GM21529 (cell line): ENCODE measurements around the gene ADAM10.
A peak's percentile ranks its signal among the peaks of the same experiment; 100 is the strongest.
"Not testable (repeated sequence)": the region's sequence is repeated elsewhere in the genome, so short reads cannot be mapped to it uniquely, and the experiment has no call there.

Experiments used
- ATAC-seq: cut with Tn5 transposase; IDR thresholded peaks from one replicate; pipeline ENCODE4 v1.9.1; 2021; ENCODE audit not compliant: unreplicated experiment

The ADAM10 gene

GRCh38 chr15:58677426-58677825 lies 72.1 kb downstream of the ADAM10 start:
- no peak for ATAC-seq

GRCh38 chr15:58676766-58677165 lies 72.7 kb downstream of the ADAM10 start:
- ATAC-seq = no peak

- no peak for ATAC-seq
Measured at GRCh38 chr15:58671186-58671585, 78.3 kb downstream of the ADAM10 start.

GRCh38 chr15:58669108-58669507 lies 80.4 kb downstream of the ADAM10 start:
- no peak for ATAC-seq

- ATAC-seq = no peak
Measured at GRCh38 chr15:58666957-58667356, 82.5 kb downstream of the ADAM10 start.

GRCh38 chr15:58665672-58666071 lies 83.8 kb downstream of the ADAM10 start:
- ATAC-seq = no peak

GRCh38 chr15:58650102-58650501 lies 99.4 kb downstream of the ADAM10 start:
- no peak for ATAC-seq

- no peak for ATAC-seq
Measured at GRCh38 chr15:58649175-58649574, 100.3 kb downstream of the ADAM10 start.

GRCh38 chr15:58643996-58644395 lies 105.5 kb downstream of the ADAM10 start:
- no peak for ATAC-seq

- no peak for ATAC-seq
Measured at GRCh38 chr15:58641660-58642059, 107.8 kb downstream of the ADAM10 start.

- ATAC-seq = no peak
Measured at GRCh38 chr15:58639992-58640391, 109.5 kb downstream of the ADAM10 start.

GRCh38 chr15:58639002-58639756 lies 110.3 kb downstream of the ADAM10 start:
- ATAC-seq = no peak

GRCh38 chr15:58632789-58633188 lies 116.7 kb downstream of the ADAM10 start:
- no peak for ATAC-seq

- ATAC-seq = no peak
Measured at GRCh38 chr15:58631319-58631718, 118.2 kb downstream of the ADAM10 start.

GRCh38 chr15:58629625-58630024 lies 119.9 kb downstream of the ADAM10 start:
- ATAC-seq = no peak

- ATAC-seq = peak; percentile 63
Measured at GRCh38 chr15:58628206-58628947, 121.1 kb downstream of the ADAM10 start.

- no peak for ATAC-seq
Measured at GRCh38 chr15:58627701-58628100, 121.8 kb downstream of the ADAM10 start.

GRCh38 chr15:58627046-58627445 lies 122.5 kb downstream of the ADAM10 start:
- no peak for ATAC-seq

- no peak for ATAC-seq
Measured at GRCh38 chr15:58626378-58626777, 123.1 kb downstream of the ADAM10 start.

GRCh38 chr15:58622877-58623276 lies 126.6 kb downstream of the ADAM10 start:
- ATAC-seq = no peak

- not testable (repeated sequence) for ATAC-seq
Measured at GRCh38 chr15:58620268-58620667, 129.2 kb downstream of the ADAM10 start.

GRCh38 chr15:58616171-58616570 lies 133.3 kb downstream of the ADAM10 start:
- ATAC-seq = no peak
